Activated CD8-positive, alpha-beta memory T cell treated with anti-CD3 and anti-CD28 coated beads, Interleukin-2, amount 50 U/mL, for 1 hour (primary cell): ENCODE results near the gene RNF212.

ENCODE experiments used
- DNase-seq: peaks from one replicate; pipeline ENCODE4 v3.0.0-alpha.2; 2020; ENCODE audit errors: extremely low read depth

Gene RNF212

GRCh38 chr4:1090465-1091440 lies 22.6 kb downstream of the RNF212 start:
- no peak for DNase-seq

- DNase-seq = no peak
These were observed 23.3 kb downstream of the RNF212 start for GRCh38 chr4:1090036-1090435.

DNA sequence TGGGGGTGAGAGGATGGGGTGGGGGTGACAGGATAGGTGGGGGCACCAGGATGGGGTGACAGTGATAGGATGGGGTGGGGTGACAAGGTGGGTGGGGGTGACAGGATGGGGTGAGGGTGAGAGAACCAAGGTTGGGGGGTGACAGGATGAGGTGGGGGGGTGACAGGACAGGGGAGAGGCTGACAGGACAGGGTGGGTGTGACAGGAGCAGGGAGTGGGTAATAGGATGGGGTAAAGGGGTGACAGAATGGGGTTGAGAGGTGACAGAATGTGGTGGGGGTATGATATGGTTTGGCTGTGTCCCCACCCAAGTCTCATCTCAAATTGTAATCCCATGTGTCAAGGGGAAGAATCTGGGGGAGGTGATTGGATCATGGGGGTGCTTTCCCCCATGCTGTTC lies 26.0 kb downstream of the RNF212 start:
- no peak for DNase-seq

GRCh38 chr4:1086011-1086410 lies 27.4 kb downstream of the RNF212 start:
- DNase-seq = no peak

GRCh38 chr4:1085404-1085799 lies 28.0 kb downstream of the RNF212 start:
- no peak for DNase-seq

GRCh38 chr4:1084796-1085403 lies 28.5 kb downstream of the RNF212 start:
- no peak for DNase-seq

GRCh38 chr4:1084394-1084793 lies 29.0 kb downstream of the RNF212 start:
- DNase-seq = no peak

DNA sequence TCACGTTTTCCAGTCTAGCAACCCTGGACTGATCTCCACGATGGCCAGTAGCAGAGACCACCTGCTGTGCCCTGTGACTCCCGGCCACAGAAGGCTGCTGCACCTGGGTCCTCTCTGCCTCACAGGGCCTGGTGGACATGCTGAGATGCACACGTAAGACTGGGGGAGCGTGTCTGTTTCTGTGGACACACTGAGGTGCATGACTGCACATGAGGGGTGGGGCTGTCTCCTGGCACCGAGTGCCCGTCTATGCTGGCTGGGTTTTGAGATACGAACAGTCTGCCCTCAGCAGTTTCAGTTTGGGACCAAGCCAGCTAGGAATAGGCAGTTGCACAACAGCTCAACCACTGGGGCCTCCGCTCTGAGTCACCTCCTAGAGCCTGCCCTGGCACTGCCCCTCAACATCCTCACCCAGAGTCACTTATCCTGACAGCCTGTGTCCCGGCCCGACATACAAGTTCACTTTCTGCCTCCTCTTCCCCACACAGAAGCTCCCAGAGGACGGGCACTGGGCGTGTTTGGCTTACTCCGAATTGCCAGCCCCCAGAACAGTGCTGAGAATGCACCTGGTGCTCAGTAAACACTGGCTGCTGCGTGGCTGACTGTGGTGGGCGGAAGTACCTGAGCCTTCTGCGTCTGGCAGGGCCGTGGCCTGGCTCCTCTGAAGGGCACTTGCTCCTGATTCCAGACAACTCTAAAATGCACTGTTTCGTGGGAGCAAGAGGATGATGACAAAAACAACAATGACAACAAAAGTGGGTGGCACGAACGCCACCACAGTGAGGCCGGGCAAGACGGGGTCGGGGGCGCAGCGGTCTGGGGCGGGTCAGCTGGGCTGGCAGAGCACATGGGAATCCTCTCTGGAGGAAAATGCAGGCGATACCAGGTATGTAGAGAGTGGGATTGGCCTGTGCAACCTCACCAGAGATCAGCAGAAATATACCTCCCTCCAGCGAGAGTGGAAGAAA lies 30.9 kb downstream of the RNF212 start:
- DNase-seq = no peak

DNA sequence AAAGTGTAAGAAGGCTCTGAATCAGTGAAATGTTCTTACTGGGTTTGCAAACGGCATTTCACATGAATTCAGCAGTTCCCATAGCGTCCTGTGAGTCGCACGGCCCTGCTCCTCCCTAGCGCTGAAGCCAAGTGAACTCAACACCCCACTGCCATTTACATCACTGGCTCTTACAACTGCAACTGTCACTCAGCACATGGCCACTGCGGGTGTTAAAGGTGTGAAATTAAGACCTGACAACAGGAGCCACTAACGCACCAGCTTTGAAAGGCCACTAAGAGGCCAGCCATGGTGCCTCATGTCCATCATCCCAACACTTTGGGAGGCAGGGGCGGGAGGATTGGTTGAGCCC lies 31.7 kb downstream of the RNF212 start:
- no peak for DNase-seq

DNA sequence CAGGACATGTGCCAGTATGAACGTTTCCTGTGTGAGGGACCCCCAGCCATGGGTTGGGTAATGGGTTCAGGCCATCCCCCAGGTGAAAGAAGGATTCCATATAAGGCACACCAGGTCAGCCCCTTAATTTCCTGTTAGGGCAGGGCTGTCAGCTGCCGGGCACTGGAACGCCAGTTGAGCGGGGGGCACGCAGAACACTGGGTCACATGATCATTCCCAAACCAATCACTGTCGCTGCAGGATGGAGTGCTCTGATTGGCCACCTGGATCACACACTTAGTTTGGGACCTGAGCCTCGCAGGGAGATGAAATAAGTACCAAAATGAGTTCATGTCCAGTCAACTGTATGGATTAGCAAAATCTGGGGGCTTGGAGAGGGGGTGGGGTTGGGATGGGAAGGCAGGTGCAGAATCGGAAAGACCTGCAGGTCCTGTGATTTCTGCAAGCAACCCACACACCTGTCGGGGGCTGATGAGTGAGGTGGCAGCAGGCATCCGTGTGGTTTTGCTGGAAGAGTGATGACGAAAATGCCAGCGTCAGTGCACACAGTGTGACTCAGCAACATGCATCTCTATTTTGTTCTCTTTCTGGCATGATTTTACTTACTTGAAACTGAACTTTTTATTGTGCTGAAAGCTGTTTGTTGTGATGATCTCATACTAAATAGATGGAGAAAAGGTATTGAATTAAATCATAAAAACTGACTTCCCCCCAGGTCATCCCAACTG lies 32.2 kb downstream of the RNF212 start:
- DNase-seq = no peak

DNA sequence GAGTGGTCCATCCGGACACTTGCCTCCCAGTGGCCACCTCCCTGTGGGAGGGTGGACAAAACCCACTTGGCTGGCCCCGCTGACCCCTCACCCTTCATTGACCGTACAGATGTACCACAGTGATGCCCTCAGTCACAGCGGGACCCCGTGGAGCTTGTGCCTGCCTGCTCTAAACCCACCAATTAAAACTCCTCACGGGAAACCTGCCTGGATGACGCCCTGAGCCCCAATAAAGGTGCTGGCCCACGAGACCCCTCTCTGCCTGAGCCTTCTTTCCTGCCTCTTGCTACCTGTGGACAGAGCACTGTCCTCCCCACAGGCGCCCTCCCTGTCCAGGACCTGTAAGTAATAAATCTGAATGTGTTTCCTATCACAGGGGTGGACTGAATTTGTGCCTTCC lies 32.9 kb downstream of the RNF212 start:
- DNase-seq = no peak

DNA sequence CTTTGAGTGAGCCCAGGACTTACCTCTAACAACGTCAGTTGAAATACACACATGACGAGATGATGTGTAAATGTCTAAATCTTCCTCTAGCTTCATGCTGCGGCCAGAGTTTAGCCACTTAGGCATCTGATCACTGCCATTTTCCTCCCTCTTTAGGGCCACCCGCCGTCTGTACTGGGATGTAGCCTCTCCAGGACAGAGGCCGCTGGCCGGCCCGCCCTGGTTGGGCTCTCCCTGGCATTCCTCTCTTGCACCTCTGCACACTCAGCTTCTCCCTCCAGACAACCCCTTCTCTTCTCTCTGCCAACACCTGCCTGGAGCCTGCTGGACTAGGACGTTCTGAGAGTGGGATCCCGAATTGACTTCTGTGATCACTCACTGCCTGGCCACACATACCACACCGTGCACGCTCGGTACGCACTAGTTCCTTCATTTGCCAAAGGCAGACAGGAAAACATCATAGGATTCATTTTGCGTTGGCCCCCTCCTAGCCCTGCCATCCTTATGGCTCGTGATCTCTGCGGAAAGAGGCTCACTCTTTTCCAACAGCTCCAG lies 33.6 kb downstream of the RNF212 start:
- no peak for DNase-seq

DNA sequence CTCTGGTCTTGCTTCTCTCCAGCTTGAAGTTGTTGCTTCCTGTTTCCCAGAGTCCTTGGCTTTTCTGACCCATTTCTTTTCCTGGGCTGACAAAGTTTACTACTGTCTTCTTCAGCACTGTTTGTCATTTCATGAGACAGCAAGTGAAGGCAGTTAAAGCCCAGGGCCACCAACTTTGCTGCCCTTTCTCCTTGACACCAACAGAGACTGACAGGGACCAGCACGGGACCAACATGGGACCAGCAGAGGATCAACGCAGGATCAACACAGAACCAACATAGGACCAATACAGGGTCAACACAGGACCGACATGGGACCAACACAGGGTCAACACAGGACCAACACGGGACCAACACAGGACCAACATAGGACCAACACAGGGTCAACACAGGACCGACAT lies 34.9 kb downstream of the RNF212 start:
- DNase-seq = no peak

DNA sequence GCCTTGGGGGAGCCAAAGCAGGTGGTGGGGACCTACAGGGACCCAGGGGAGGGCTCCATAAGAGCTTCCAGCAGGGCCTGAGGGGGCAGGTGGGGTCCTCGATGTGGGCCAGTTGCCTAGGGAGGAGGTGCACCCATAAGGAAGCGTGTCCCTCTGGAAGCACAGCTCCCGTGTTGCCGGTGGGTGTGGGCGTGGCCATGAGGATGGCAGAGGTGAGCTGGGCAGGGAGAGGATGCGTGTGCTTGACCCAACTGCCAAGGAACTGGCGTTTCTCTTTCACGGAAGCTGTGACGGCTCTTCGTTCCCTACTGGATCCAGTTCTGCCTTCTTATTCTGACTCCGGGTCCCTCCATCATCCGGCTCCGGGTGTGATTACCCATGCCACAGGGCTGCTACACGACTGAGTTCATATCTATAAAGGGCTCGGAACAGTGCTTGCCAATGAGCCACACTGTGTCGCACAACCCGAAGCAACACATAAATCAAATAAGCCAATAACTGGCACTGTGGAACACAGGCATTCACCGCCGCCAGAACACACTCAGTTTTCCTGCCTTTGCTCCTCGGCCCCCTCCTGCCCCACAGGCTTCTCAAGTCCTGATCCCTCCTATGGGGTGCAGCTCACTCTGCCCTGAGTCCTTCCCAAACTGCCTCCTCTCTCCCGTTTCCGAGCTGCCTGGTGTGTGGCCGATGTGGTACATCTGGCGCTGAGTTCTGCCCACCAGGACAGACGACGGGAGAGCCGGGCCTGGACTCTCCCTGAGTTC lies 35.5 kb downstream of the RNF212 start:
- no peak for DNase-seq

DNA sequence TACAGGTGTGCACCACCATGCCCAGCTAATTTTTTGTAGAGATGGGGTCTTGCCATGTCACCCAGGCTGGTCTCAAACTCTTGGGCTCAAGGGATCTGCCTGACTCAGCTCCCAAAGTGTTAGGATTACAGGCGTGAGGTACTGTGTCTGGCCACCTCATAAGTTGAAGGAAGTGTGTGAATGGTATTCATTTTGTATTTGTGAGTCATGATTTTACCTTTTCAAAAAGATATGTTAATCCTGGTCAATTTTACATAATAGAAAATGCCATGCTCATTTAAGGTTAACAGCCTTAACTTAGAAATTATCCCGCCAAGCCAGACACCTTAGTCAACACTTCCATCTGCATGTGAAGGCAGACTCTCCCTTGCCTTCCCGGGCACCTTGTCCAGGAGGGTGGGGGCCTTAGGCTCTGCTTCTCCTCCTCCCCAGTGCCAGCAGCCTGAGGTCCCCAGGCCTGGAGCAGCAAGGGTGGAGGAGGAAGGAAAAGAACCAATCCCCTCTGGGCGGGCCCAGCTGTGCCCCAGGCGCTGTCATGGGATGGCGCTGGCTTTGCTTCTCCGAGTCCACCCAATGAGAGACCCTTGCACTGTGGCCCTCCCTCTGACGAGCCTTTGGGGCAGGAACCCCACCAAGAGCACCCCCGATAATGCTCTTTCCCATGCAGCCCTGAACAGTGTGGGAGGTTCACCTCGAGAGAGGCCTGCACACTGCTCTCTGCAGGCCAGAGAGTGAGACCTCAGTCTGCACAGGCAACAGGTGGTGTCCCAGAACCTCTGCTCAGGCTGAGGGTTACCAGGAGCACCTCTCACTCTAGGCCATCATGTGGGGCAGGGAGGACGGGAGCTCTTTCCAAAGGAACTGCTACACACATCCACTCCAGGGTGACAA lies 37.3 kb downstream of the RNF212 start:
- DNase-seq = no peak

DNA sequence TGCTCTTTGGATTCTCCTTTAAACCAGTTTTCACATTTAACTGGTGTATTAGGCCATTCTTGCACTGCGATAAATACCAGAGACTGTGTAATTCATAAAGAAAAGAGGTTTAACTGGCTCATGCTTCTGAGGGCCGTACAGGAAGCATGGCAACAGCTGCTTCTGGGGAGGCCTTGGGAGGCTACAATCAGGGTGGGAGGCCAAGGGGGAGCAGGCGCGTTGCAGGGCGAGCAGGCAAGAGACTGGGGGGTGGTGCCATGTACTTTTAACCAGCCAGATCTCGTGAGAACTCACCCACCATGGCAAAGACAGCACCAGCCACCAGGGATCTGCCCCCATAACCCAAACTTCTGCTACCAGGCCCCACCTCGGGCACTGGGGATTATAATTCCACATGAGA lies 38.1 kb downstream of the RNF212 start:
- no peak for DNase-seq

GRCh38 chr4:1074077-1074476 lies 39.3 kb downstream of the RNF212 start:
- DNase-seq = no peak

DNA sequence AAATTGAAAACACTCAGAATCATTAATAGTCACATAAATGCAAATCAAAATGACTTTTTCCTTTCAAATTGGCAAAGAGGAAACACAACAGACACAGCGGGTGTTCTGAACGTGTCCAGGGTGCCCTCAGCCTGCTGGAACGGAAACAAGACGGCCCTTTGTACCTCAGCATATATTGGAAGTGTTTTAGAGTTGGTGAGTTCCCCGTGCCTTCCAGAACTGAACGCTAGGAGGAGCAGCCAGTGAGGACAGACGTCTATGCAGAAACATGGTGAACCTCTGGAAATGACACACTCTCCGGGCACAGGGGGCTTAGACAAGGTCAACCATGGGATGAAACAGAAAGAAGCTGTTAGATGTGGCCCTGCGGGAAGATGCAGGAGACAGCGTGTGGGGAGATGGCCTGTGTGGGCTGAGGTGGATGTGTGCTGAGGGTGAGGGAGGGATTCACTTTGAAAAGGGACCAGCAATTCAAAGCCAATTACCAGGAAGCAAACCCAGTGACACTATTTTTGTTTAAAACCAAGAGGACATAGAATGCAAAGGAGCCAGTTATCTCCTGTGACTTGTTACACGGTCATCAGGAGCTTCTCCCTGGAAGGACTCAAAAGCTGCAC lies 40.4 kb downstream of the RNF212 start:
- peak; percentile 11 for DNase-seq

- no peak for DNase-seq
These were observed 44.0 kb downstream of the RNF212 start for GRCh38 chr4:1069394-1069793.
